VCaP (cell line): ENCODE measurements around the gene GPS2.
A peak's percentile ranks its signal among the peaks of the same experiment; 100 is the strongest.

Experiments used
- H3K27ac ChIP-seq: fragments of 450-650 bp; 2 replicates; pipeline ENCODE4 v1.5.1; 2017
- TF ChIP-seq, protein P1 (sequence below): fragments of 450-650 bp; conservative IDR thresholded peaks from 2 replicates; pipeline ENCODE4 v1.5.1; 2017; ENCODE audit warnings: mild to moderate bottlenecking, moderate library complexity

The GPS2 gene

DNA sequence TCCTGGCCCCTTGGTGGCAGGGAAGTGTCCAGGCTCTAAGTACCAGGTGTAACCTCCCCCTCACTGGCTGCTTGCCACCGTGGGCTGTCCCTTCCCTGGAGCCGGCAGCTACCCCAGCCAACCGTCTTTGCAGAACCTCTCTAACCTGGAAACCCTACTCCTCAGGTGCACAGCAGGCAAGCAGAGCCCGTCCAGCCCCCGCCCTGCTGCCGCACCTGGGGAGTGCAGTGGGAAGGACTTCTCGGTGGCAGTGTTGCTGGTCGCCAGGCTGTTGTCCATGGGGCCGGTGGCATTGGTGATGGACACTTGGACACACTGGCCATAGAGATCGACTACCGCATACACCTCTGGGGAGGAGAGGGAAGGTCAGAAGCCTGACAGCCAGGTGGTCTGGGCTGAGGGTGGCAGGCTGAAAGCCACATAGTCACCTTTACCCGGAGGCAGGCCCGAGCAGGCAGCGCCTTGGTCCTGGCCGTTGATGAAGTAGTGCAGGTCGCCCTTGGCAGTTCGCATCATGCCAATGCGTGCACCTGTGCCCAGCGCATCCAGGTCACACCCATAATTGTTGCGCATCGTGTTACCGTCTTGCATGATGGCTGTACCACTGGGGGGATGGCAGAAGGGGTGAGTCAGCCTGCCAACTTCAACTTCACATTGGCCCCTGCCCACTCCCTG lies 7.5 kb upstream of the GPS2 start:
- TF ChIP-seq, protein P1, sequence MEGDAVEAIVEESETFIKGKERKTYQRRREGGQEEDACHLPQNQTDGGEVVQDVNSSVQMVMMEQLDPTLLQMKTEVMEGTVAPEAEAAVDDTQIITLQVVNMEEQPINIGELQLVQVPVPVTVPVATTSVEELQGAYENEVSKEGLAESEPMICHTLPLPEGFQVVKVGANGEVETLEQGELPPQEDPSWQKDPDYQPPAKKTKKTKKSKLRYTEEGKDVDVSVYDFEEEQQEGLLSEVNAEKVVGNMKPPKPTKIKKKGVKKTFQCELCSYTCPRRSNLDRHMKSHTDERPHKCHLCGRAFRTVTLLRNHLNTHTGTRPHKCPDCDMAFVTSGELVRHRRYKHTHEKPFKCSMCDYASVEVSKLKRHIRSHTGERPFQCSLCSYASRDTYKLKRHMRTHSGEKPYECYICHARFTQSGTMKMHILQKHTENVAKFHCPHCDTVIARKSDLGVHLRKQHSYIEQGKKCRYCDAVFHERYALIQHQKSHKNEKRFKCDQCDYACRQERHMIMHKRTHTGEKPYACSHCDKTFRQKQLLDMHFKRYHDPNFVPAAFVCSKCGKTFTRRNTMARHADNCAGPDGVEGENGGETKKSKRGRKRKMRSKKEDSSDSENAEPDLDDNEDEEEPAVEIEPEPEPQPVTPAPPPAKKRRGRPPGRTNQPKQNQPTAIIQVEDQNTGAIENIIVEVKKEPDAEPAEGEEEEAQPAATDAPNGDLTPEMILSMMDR: no peak
- H3K27ac ChIP-seq: no peak overlapping the region

DNA sequence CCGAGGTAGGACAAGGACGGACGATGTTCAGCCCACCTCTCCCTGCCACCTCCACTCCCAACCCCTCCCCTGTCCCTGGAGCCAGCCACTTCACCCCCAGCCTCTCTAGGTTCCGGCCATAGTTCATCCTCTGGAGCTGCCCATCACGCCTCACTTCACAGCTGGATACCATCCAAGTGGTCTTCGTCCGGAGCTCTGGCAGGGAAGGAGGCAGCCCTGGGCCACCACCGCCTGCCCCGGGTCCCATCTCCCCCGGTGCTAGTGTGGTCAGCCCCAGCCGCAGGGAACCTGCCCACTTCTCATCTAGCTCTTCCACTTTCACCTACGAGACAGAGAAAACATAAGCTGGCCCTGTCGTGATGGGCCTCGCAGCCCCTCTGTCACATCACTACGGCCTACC lies 6.3 kb upstream of the GPS2 start:
- TF ChIP-seq, protein P1: no peak
- no peak overlapping the region for H3K27ac ChIP-seq

DNA sequence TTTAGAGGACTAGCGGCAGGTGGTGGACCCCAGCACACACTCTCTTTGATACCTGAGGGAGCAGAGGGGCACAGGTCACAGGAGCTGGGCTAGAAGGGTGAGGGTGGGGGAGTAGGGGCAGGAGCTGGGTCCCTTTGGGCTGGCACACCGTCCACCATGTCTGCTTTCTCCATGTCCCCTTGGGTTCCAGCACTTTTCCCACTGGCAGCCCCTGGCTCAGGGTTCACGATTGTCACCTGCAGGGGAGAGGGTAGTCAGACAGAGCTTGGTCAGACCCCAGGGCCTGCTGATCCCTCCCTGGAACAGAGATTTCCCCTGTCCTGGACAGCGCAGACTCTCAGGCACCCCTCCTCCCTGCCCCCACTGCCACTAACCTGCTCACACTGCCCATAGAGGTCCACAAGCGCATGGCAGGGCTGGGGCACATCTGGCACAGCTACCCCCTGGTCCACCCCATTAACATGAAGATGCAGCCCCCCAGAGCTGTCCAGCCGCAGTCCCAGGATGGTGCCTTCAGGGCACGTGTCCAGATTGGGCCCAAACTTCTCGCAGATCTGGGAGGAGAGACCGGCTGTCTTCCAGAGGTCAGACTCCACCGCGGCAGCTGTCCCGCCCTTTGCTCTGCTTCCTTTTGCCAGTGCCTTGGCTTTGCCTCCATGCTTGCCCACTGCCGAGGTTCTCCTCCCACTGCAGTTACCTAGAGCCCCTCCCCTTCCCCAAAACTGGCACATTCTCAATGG lies 3.1 kb upstream of the GPS2 start:
- H3K27ac ChIP-seq: no peak overlapping the region
- TF ChIP-seq, protein P1: no peak

DNA sequence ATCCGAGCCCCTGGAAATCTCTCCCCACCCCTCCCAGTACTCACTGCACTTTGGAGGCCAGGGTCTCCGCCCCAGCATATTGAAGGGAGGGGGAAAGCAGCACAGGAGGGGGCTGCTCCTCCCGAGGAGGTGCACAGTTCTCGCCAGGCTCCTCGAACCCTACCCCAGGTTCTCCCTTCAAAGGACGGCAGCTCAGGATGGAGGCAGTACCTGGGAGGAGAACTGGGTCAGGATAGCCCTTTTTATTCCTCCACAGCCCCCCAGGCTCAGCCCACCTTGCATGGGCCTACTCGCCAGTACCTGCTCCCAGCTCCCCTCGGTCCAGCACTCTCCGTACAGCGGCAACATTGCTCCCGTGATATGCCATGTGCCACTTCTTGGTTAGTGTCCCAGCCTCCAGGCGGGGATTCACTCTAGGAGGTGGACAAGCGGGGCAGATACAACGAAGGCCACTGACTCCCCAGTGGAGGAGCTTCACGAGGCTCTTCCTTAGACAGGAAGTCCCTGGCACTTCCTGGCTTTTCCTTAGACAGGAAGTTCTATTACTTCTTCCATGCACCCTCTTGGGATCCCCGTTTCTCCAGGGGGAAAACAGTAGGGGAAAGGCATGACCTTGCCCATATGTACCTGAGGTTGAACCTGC lies 2.1 kb upstream of the GPS2 start:
- TF ChIP-seq, protein P1: no peak
- no peak overlapping the region for H3K27ac ChIP-seq

- TF ChIP-seq, protein P1: no peak
- H3K27ac ChIP-seq: peak overlapping the region; percentile 85
These were observed 543 bp upstream of the GPS2 start for GRCh38 chr17:7315570-7316235.

DNA sequence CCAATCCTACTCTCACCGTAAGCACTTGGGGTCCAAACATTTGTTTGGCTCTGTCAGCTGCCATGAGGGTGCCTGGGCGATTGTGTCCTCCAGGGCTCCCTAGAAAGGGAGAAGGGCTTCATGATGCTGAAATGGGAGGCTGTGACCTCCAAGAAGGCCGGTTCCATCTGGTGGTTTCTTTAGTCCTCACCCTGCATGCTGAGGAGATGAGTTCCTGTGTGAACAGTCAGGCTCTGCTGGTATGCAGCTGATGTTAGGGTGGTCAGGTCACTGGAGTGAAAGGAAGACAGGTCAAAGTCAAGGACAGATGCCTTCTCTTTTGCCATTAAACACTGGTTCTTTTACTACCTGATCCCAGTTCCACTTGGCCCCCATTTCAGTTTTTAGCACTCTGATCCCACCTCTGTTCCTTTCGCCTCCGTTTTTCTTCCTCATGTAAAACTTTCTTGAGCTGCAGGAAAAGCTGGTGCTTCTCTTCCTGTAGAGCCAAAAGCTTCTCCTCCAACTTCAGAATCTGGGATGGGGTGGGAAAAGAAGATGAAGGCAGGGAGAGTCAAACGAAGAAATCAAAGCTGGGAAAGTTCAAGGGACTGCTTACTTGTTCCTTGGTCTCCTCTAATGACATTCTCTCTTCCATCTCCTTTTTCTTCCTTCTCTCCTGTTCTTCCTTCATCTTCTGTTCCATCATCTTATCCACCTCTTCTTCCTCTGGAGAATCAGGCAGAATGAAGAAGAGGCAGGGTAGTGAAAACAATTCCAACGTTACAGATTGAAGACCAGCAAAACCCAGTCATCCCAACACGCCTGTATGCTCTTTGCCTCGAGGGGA lies 1.1 kb downstream of the GPS2 start:
- TF ChIP-seq, protein P1: no peak
- peak overlapping the region; percentile 85 for H3K27ac ChIP-seq
